HCT116 (cell line): ENCODE data around the gene HTRA3. TPM values are rescaled to one million over a fixed set of nuclear protein-coding genes. Genes with fewer than 3 reads are reported as not detected.

Experiments
- ATAC-seq: fragments of 200-7000 bp; cut with Tn5 transposase; 2 replicates; pipeline ENCODE4 v1.9.1; 2020; ENCODE audit warnings: mild to moderate bottlenecking, moderate library complexity
- BruUV-seq: library from RNA; stranded (reverse); fragments of 400-500 nt; replicated peaks from 2 replicates; lab custom pipeline; 2021; lab: Mats Ljungman, UMichigan
- CTCF ChIA-PET: fragments of 300-600 bp; sonication (Branson Sonifier 250); formaldehyde crosslinking; loops from one replicate; lab custom pipeline; 2021; ENCODE audit warnings: antibody characterized with exemption; lab: Charles Lee
- POLR2A ChIA-PET: fragments of 300-600, 350-600 bp; sonication (Branson Sonifier 250); formaldehyde crosslinking; loops from one replicate; lab custom pipeline; 2021; ENCODE audit warnings: antibody characterized with exemption; lab: Charles Lee
- RAD21 ChIA-PET, 2 experiments: fragments of 300-600 bp; sonication (Branson Sonifier 250); formaldehyde crosslinking; loops; one replicate each; lab custom pipeline; 2023; ENCODE audit warnings: low total read pairs in 2 of 2; ENCODE audit not compliant: uncharacterized antibody in 2 of 2, unreplicated experiment in 2 of 2, low non-redundant PET in 1 of 2; lab: Charles Lee
- DNase-seq: peaks from one replicate; pipeline ENCODE4 v3.0.0-alpha.2; 2010; ENCODE audit warnings: low read depth, low spot score
- H2AFZ ChIP-seq: fragments of 200-600 bp; shearing (Covaris generic), sonication (generic); 2 replicates; pipeline ENCODE4 v1.6.1; 2017; ENCODE audit warnings: low read depth, mixed run types, mixed read lengths, antibody characterized with exemption, low read length; ENCODE audit not compliant: poor library complexity, severe bottlenecking
- H3K27ac ChIP-seq: 2 replicates; pipeline ENCODE4 v1.5.1; 2012; ENCODE audit warnings: low read depth, low read length
- H3K27me3 ChIP-seq: fragments of 200-600 bp; sonication (generic); 2 replicates; pipeline ENCODE4 v1.6.1; 2016; ENCODE audit warnings: mixed run types, low read length, mixed read lengths; ENCODE audit not compliant: insufficient read depth
- H3K36me3 ChIP-seq, 2 experiments: fragments of 200-500 bp in 1 of 2; fragments of 200-600 bp in 1 of 2; sonication (Bioruptor generic) in 1 of 2; sonication (generic) in 1 of 2; 2 replicates each; pipeline versions ENCODE4 v1.5.1 to v1.6.1; 2014 to 2016; ENCODE audit warnings: low read length in 2 of 2, inconsistent platforms in 1 of 2, mixed read lengths in 1 of 2, mixed run types in 1 of 2; ENCODE audit not compliant: insufficient read depth in 2 of 2, control insufficient read depth in 1 of 2
- H3K4me1 ChIP-seq, 2 experiments: fragments of 200-600 bp in 1 of 2; sonication (generic) in 1 of 2; 2 replicates each; pipeline versions ENCODE4 v1.5.1 to v1.6.1; 2012 to 2017; ENCODE audit warnings: low read length in 2 of 2, inconsistent platforms in 1 of 2, mild to moderate bottlenecking in 1 of 2, mixed read lengths in 1 of 2, mixed run types in 1 of 2, moderate library complexity in 1 of 2; ENCODE audit not compliant: insufficient read depth in 2 of 2, control insufficient read depth in 1 of 2
- H3K4me2 ChIP-seq: fragments of 200-600 bp; sonication (generic); 2 replicates; pipeline ENCODE4 v1.6.1; 2017; ENCODE audit warnings: mixed run types, low read length, mixed read lengths
- H3K4me3 ChIP-seq, 2 experiments: fragments of 200-600 bp in 1 of 2; sonication (generic) in 1 of 2; replicated peaks in 1 of 2; 2 replicates each; pipeline ENCODE4 v1.5.1; 2011 to 2016; ENCODE audit warnings: low read length in 2 of 2, control low read depth in 1 of 2, low read depth in 1 of 2, mild to moderate bottlenecking in 1 of 2, mixed read lengths in 1 of 2, mixed run types in 1 of 2
- H3K79me2 ChIP-seq: fragments of 200-600 bp; sonication (generic); 2 replicates; pipeline ENCODE4 v1.6.1; 2017; ENCODE audit warnings: mild to moderate bottlenecking, mixed run types, low read length, moderate library complexity, mixed read lengths; ENCODE audit not compliant: insufficient read depth
- H3K9ac ChIP-seq: fragments of 200-600 bp; sonication (generic); 2 replicates; pipeline ENCODE4 v1.6.1; 2016; ENCODE audit warnings: low read length, mixed read lengths
- H3K9me2 ChIP-seq: fragments of 200-600 bp; sonication (generic), shearing (Covaris generic); 2 replicates; pipeline ENCODE4 v1.6.1; 2017; ENCODE audit warnings: mixed run types, mild to moderate bottlenecking, moderate library complexity; ENCODE audit not compliant: insufficient read depth
- H3K9me3 ChIP-seq, 2 experiments: fragments of 200-500 bp in 1 of 2; fragments of 200-600 bp in 1 of 2; sonication (Bioruptor generic) in 1 of 2; sonication (generic) in 1 of 2; 2 replicates each; pipeline ENCODE4 v1.6.1; 2014 to 2017; ENCODE audit warnings: low read length in 2 of 2, mixed read lengths in 2 of 2, inconsistent platforms in 1 of 2, low read depth in 1 of 2, mild to moderate bottlenecking in 1 of 2, mixed run types in 1 of 2, moderate library complexity in 1 of 2; ENCODE audit not compliant: control insufficient read depth in 1 of 2, insufficient read depth in 1 of 2
- H4K20me1 ChIP-seq: fragments of 200-600 bp; sonication (generic), shearing (Covaris generic); 2 replicates; pipeline ENCODE4 v1.6.1; 2017; ENCODE audit warnings: mixed run types, mild to moderate bottlenecking, moderate library complexity; ENCODE audit not compliant: insufficient read depth
- EGR1 ChIP-seq: IDR thresholded peaks from 2 replicates; pipeline ENCODE4 v1.6.1; 2012; ENCODE audit warnings: low read depth
- EZH2 ChIP-seq: fragments of 200-600 bp; sonication (generic); IDR thresholded peaks from 2 replicates; pipeline ENCODE4 v1.6.1; 2017; ENCODE audit warnings: antibody characterized with exemption, mixed run types
- FOSL1 ChIP-seq: IDR thresholded peaks from 2 replicates; pipeline ENCODE4 v1.6.1; 2012; ENCODE audit warnings: low read depth
- JUND ChIP-seq: IDR thresholded peaks from 2 replicates; pipeline ENCODE4 v1.6.1; 2012
- POLR2A ChIP-seq: IDR thresholded peaks from 2 replicates; pipeline ENCODE4 v1.7.0; 2011; ENCODE audit warnings: borderline replicate concordance; ENCODE audit not compliant: insufficient read depth, insufficient read length; ENCODE audit errors: extremely low read depth
- RAD21 ChIP-seq: IDR thresholded peaks from 2 replicates; pipeline ENCODE4 v1.6.1; 2012; ENCODE audit warnings: low read depth, mild to moderate bottlenecking
- SP1 ChIP-seq: IDR thresholded peaks from 2 replicates; pipeline ENCODE4 v1.6.1; 2012; ENCODE audit warnings: low read depth
- YY1 ChIP-seq: IDR thresholded peaks from 2 replicates; pipeline ENCODE4 v1.6.1; 2011; ENCODE audit warnings: low read length, low read depth, moderate library complexity, mild to moderate bottlenecking; ENCODE audit not compliant: insufficient replicate concordance; ENCODE audit errors: extremely low read depth
- ZNF274 ChIP-seq: fragments of 200-500 bp; sonication (Bioruptor generic); IDR thresholded peaks from 2 replicates; pipeline ENCODE4 v1.6.1; 2014; ENCODE audit warnings: mild to moderate bottlenecking, low read depth, low read length, inconsistent platforms
- intact Hi-C: fragments of 100-400 bp; cut with micrococcal nuclease; formaldehyde crosslinking; loops from 2 replicates; pipeline ENCODE4 v1.10.0; 2022
- total RNA-seq: library from RNA; stranded (reverse); gene quantifications from one replicate; pipeline ENCODE4 v1.2.1, GENCODE V29; 2021; ENCODE audit not compliant: unreplicated experiment
- TF ChIP-seq, protein P1 (sequence below), 3 experiments: fragments of 200-600 bp in 1 of 3; sonication (generic) in 1 of 3; IDR thresholded peaks in 2 of 3; conservative IDR thresholded peaks in 1 of 3; 2 replicates each; pipeline ENCODE4 v1.5.1; 2012 to 2017; ENCODE audit warnings: low read depth in 2 of 3, low read length in 2 of 3, antibody characterized with exemption in 1 of 3, borderline replicate concordance in 1 of 3, control low read depth in 1 of 3, mild to moderate bottlenecking in 1 of 3, mixed read lengths in 1 of 3, mixed run types in 1 of 3, moderate library complexity in 1 of 3; ENCODE audit not compliant: insufficient read depth in 1 of 3
- TF ChIP-seq, protein P2 (sequence below): IDR thresholded peaks from 2 replicates; pipeline ENCODE4 v1.6.1; 2011; ENCODE audit warnings: mild to moderate bottlenecking, low read length, moderate library complexity; ENCODE audit not compliant: insufficient replicate concordance; ENCODE audit errors: extremely low read depth
- TF ChIP-seq, protein P3 (sequence below): IDR thresholded peaks from 2 replicates; pipeline ENCODE4 v1.6.1; 2012

HTRA3 gene
- total RNA-seq, 1 experiment from 2014 or later: not detected

DNA sequence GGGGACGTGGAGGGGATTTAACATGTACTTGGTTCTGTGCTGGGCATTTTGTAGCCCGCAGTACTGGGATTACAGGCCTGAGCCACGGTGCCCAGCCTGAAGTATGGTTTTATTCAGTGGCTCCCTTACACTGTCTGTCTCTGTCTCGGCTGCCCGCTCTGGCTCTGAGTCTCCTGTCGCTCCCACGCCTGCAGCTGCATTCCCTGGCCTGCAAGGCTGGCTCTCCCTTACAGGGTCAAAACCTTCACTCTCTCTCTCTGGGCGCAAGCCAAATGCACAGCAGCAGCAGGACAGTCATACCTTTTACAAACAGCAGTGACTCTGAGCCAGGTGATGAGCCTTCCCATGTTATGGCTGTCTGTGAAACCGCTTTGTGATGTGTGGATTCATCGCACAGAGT, 72.1 kb downstream of the HTRA3 start:
- BruUV-seq: no TSS peak
- no peak overlapping the region for H3K4me2 ChIP-seq
- H3K9me3 ChIP-seq: no peaks in the 10 kb centered on the region
- ChIA-PET POLR2A (no interaction called here), RAD21 (no interaction called here), CTCF (no interaction called here)
- H3K27me3 ChIP-seq: no peaks in the 10 kb centered on the region
- H3K4me1 ChIP-seq: no peaks in the 10 kb centered on the region
- intact Hi-C loops: no loop called here
- H2AFZ ChIP-seq: no peak overlapping the region
- H4K20me1 ChIP-seq: no peaks in the 10 kb centered on the region
- no peak overlapping the region for H3K27ac ChIP-seq
- no peak overlapping the region for H3K9ac ChIP-seq
- no peaks in the 10 kb centered on the region for H3K9me2 ChIP-seq
- no peak overlapping the region for H3K4me3 ChIP-seq
- H3K79me2 ChIP-seq: no peaks in the 10 kb centered on the region
- H3K36me3 ChIP-seq: no peaks in the 10 kb centered on the region
- no peak for DNase-seq
- ATAC-seq: no peak
- TF ChIP-seq JUND (no peak), EGR1 (no peak), FOSL1 (no peak), ZNF274 (no peak), EZH2 (no peak), SP1 (no peak), YY1 (no peak), RAD21 (no peak), POLR2A (no peak)
- TF ChIP-seq, protein P1, sequence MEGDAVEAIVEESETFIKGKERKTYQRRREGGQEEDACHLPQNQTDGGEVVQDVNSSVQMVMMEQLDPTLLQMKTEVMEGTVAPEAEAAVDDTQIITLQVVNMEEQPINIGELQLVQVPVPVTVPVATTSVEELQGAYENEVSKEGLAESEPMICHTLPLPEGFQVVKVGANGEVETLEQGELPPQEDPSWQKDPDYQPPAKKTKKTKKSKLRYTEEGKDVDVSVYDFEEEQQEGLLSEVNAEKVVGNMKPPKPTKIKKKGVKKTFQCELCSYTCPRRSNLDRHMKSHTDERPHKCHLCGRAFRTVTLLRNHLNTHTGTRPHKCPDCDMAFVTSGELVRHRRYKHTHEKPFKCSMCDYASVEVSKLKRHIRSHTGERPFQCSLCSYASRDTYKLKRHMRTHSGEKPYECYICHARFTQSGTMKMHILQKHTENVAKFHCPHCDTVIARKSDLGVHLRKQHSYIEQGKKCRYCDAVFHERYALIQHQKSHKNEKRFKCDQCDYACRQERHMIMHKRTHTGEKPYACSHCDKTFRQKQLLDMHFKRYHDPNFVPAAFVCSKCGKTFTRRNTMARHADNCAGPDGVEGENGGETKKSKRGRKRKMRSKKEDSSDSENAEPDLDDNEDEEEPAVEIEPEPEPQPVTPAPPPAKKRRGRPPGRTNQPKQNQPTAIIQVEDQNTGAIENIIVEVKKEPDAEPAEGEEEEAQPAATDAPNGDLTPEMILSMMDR (IDR thresholded peaks at IDR 0.05 in 2 of 3, conservative IDR thresholded peaks at IDR 0.05 in 1 of 3; ENCODE audit: borderline replicate concordance in 1 of 3, insufficient read depth in 1 of 3, low read depth in 2 of 3, low read length in 2 of 3): no peak
- TF ChIP-seq, protein P2, sequence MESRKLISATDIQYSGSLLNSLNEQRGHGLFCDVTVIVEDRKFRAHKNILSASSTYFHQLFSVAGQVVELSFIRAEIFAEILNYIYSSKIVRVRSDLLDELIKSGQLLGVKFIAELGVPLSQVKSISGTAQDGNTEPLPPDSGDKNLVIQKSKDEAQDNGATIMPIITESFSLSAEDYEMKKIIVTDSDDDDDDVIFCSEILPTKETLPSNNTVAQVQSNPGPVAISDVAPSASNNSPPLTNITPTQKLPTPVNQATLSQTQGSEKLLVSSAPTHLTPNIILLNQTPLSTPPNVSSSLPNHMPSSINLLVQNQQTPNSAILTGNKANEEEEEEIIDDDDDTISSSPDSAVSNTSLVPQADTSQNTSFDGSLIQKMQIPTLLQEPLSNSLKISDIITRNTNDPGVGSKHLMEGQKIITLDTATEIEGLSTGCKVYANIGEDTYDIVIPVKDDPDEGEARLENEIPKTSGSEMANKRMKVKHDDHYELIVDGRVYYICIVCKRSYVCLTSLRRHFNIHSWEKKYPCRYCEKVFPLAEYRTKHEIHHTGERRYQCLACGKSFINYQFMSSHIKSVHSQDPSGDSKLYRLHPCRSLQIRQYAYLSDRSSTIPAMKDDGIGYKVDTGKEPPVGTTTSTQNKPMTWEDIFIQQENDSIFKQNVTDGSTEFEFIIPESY: no peak
- TF ChIP-seq, protein P3, sequence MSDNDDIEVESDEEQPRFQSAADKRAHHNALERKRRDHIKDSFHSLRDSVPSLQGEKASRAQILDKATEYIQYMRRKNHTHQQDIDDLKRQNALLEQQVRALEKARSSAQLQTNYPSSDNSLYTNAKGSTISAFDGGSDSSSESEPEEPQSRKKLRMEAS: no peak
